HCT116 (cell line): ENCODE measurements around the gene MSH3. TPM values are rescaled to one million over a fixed set of nuclear protein-coding genes. Genes with fewer than 3 reads are reported as not detected.

ENCODE experiments used
- ATAC-seq: fragments of 200-7000 bp; cut with Tn5 transposase; 2 replicates; pipeline ENCODE4 v1.9.1; 2020; ENCODE audit warnings: mild to moderate bottlenecking, moderate library complexity
- BruUV-seq: library from RNA; stranded (reverse); fragments of 400-500 nt; replicated peaks from 2 replicates; lab custom pipeline; 2021; lab: Mats Ljungman, UMichigan
- CTCF ChIA-PET: fragments of 300-600 bp; sonication (Branson Sonifier 250); formaldehyde crosslinking; loops from one replicate; lab custom pipeline; 2021; ENCODE audit warnings: antibody characterized with exemption; lab: Charles Lee
- POLR2A ChIA-PET: fragments of 300-600, 350-600 bp; sonication (Branson Sonifier 250); formaldehyde crosslinking; loops from one replicate; lab custom pipeline; 2021; ENCODE audit warnings: antibody characterized with exemption; lab: Charles Lee
- RAD21 ChIA-PET, 2 experiments: fragments of 300-600 bp; sonication (Branson Sonifier 250); formaldehyde crosslinking; loops; one replicate each; lab custom pipeline; 2023; ENCODE audit warnings: low total read pairs in 2 of 2; ENCODE audit not compliant: uncharacterized antibody in 2 of 2, unreplicated experiment in 2 of 2, low non-redundant PET in 1 of 2; lab: Charles Lee
- DNase-seq: peaks from one replicate; pipeline ENCODE4 v3.0.0-alpha.2; 2010; ENCODE audit warnings: low read depth, low spot score
- H2AFZ ChIP-seq: fragments of 200-600 bp; shearing (Covaris generic), sonication (generic); 2 replicates; pipeline ENCODE4 v1.6.1; 2017; ENCODE audit warnings: low read depth, mixed run types, mixed read lengths, antibody characterized with exemption, low read length; ENCODE audit not compliant: poor library complexity, severe bottlenecking
- H3K27ac ChIP-seq: 2 replicates; pipeline ENCODE4 v1.5.1; 2012; ENCODE audit warnings: low read depth, low read length
- H3K27me3 ChIP-seq: fragments of 200-600 bp; sonication (generic); 2 replicates; pipeline ENCODE4 v1.6.1; 2016; ENCODE audit warnings: mixed run types, low read length, mixed read lengths; ENCODE audit not compliant: insufficient read depth
- H3K36me3 ChIP-seq, 2 experiments: fragments of 200-500 bp in 1 of 2; fragments of 200-600 bp in 1 of 2; sonication (Bioruptor generic) in 1 of 2; sonication (generic) in 1 of 2; 2 replicates each; pipeline versions ENCODE4 v1.5.1 to v1.6.1; 2014 to 2016; ENCODE audit warnings: low read length in 2 of 2, inconsistent platforms in 1 of 2, mixed read lengths in 1 of 2, mixed run types in 1 of 2; ENCODE audit not compliant: insufficient read depth in 2 of 2, control insufficient read depth in 1 of 2
- H3K4me1 ChIP-seq, 2 experiments: fragments of 200-600 bp in 1 of 2; sonication (generic) in 1 of 2; 2 replicates each; pipeline versions ENCODE4 v1.5.1 to v1.6.1; 2012 to 2017; ENCODE audit warnings: low read length in 2 of 2, inconsistent platforms in 1 of 2, mild to moderate bottlenecking in 1 of 2, mixed read lengths in 1 of 2, mixed run types in 1 of 2, moderate library complexity in 1 of 2; ENCODE audit not compliant: insufficient read depth in 2 of 2, control insufficient read depth in 1 of 2
- H3K4me2 ChIP-seq: fragments of 200-600 bp; sonication (generic); 2 replicates; pipeline ENCODE4 v1.6.1; 2017; ENCODE audit warnings: mixed run types, low read length, mixed read lengths
- H3K4me3 ChIP-seq, 2 experiments: fragments of 200-600 bp in 1 of 2; sonication (generic) in 1 of 2; replicated peaks in 1 of 2; 2 replicates each; pipeline ENCODE4 v1.5.1; 2011 to 2016; ENCODE audit warnings: low read length in 2 of 2, control low read depth in 1 of 2, low read depth in 1 of 2, mild to moderate bottlenecking in 1 of 2, mixed read lengths in 1 of 2, mixed run types in 1 of 2
- H3K79me2 ChIP-seq: fragments of 200-600 bp; sonication (generic); 2 replicates; pipeline ENCODE4 v1.6.1; 2017; ENCODE audit warnings: mild to moderate bottlenecking, mixed run types, low read length, moderate library complexity, mixed read lengths; ENCODE audit not compliant: insufficient read depth
- H3K9ac ChIP-seq: fragments of 200-600 bp; sonication (generic); 2 replicates; pipeline ENCODE4 v1.6.1; 2016; ENCODE audit warnings: low read length, mixed read lengths
- H3K9me2 ChIP-seq: fragments of 200-600 bp; sonication (generic), shearing (Covaris generic); 2 replicates; pipeline ENCODE4 v1.6.1; 2017; ENCODE audit warnings: mixed run types, mild to moderate bottlenecking, moderate library complexity; ENCODE audit not compliant: insufficient read depth
- H3K9me3 ChIP-seq, 2 experiments: fragments of 200-500 bp in 1 of 2; fragments of 200-600 bp in 1 of 2; sonication (Bioruptor generic) in 1 of 2; sonication (generic) in 1 of 2; 2 replicates each; pipeline ENCODE4 v1.6.1; 2014 to 2017; ENCODE audit warnings: low read length in 2 of 2, mixed read lengths in 2 of 2, inconsistent platforms in 1 of 2, low read depth in 1 of 2, mild to moderate bottlenecking in 1 of 2, mixed run types in 1 of 2, moderate library complexity in 1 of 2; ENCODE audit not compliant: control insufficient read depth in 1 of 2, insufficient read depth in 1 of 2
- H4K20me1 ChIP-seq: fragments of 200-600 bp; sonication (generic), shearing (Covaris generic); 2 replicates; pipeline ENCODE4 v1.6.1; 2017; ENCODE audit warnings: mixed run types, mild to moderate bottlenecking, moderate library complexity; ENCODE audit not compliant: insufficient read depth
- EGR1 ChIP-seq: IDR thresholded peaks from 2 replicates; pipeline ENCODE4 v1.6.1; 2012; ENCODE audit warnings: low read depth
- ELF1 ChIP-seq: IDR thresholded peaks from 2 replicates; pipeline ENCODE4 v1.6.1; 2012; ENCODE audit warnings: low read depth, borderline replicate concordance
- FOSL1 ChIP-seq: IDR thresholded peaks from 2 replicates; pipeline ENCODE4 v1.6.1; 2012; ENCODE audit warnings: low read depth
- POLR2A ChIP-seq: IDR thresholded peaks from 2 replicates; pipeline ENCODE4 v1.7.0; 2011; ENCODE audit warnings: borderline replicate concordance; ENCODE audit not compliant: insufficient read depth, insufficient read length; ENCODE audit errors: extremely low read depth
- RAD21 ChIP-seq: IDR thresholded peaks from 2 replicates; pipeline ENCODE4 v1.6.1; 2012; ENCODE audit warnings: low read depth, mild to moderate bottlenecking
- SIN3A ChIP-seq: IDR thresholded peaks from 2 replicates; pipeline ENCODE4 v1.6.1; 2012; ENCODE audit warnings: low read depth
- SP1 ChIP-seq: IDR thresholded peaks from 2 replicates; pipeline ENCODE4 v1.6.1; 2012; ENCODE audit warnings: low read depth
- YY1 ChIP-seq: IDR thresholded peaks from 2 replicates; pipeline ENCODE4 v1.6.1; 2011; ENCODE audit warnings: low read length, low read depth, moderate library complexity, mild to moderate bottlenecking; ENCODE audit not compliant: insufficient replicate concordance; ENCODE audit errors: extremely low read depth
- ZNF274 ChIP-seq: fragments of 200-500 bp; sonication (Bioruptor generic); IDR thresholded peaks from 2 replicates; pipeline ENCODE4 v1.6.1; 2014; ENCODE audit warnings: mild to moderate bottlenecking, low read depth, low read length, inconsistent platforms
- intact Hi-C: fragments of 100-400 bp; cut with micrococcal nuclease; formaldehyde crosslinking; loops from 2 replicates; pipeline ENCODE4 v1.10.0; 2022
- total RNA-seq: library from RNA; stranded (reverse); gene quantifications from one replicate; pipeline ENCODE4 v1.2.1, GENCODE V29; 2021; ENCODE audit not compliant: unreplicated experiment
- TF ChIP-seq, protein P1 (sequence below): IDR thresholded peaks from 2 replicates; pipeline ENCODE4 v1.6.1; 2011; ENCODE audit warnings: mild to moderate bottlenecking, low read length, moderate library complexity; ENCODE audit not compliant: insufficient replicate concordance; ENCODE audit errors: extremely low read depth
- TF ChIP-seq, protein P2 (sequence below): IDR thresholded peaks from 2 replicates; pipeline ENCODE4 v1.6.1; 2012

Gene MSH3
- total RNA-seq, 1 experiment from 2014 or later, result 4.9 TPM

DNA sequence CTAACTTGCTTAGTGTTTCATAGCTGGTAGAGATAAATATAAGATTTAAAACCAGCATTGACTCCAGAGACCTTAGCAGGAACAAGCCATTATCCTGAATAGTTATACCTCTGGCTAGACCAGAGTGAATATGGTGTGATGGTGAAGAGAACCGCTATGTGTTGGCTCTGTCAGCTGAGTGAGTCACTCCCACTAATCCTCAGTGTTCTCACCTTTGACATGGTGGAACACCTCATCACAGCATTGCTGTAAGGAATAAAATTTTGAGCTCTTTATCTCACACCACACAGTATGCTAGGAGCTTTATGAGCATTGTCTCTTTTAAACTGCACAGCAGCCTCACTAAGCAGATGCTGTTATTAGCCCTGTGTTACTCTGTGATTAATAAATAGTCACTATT is 91.0 kb downstream of the MSH3 start (continued):
- TF ChIP-seq ZNF274, result no peak
- TF ChIP-seq, all 23 proteins: peak for 0

DNA sequence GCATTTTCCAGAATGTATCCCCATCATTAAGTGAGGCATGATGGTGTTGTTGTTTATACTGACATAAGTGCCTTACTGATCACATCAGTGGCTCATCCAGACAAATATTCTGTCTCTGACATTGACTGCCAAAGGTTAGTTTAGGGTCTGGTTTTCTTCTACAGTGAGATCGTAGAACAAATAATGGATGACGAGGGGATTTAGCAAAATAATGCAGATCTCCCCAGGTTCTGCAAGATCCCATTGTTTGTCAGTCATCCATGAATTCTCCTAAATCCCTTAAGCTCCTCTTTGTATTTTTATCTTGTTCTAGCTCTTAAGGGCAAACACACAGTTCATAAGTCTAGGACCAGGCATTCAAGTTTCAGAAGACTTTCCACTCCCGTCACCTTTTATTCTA is 93.5 kb downstream of the MSH3 start:
- Histone ChIP-seq H4K20me1 (no peaks in the 10 kb centered on the region), H3K27me3 (no peaks in the 10 kb centered on the region), H3K9me3 (no peaks in the 10 kb centered on the region), H3K4me2 (no peak overlapping the region), H3K27ac (no peak overlapping the region), H3K4me1 (no peaks in the 10 kb centered on the region; a peak in 1 of 4 replicates), H3K79me2 (no peaks in the 10 kb centered on the region), H3K9me2 (no peaks in the 10 kb centered on the region), H3K4me3 (no peak overlapping the region), H3K36me3 (0 out of 4 replicates have a peak, but pooled peaks cover 0 to 6% of the 10 kb centered on the region in 2 experiments), H2AFZ (no peak overlapping the region), H3K9ac (no peak overlapping the region)
- RAD21 ChIA-PET, result no interaction called here
- no peak for ATAC-seq
- no peak for TF ChIP-seq SIN3A
- TF ChIP-seq, protein P1, sequence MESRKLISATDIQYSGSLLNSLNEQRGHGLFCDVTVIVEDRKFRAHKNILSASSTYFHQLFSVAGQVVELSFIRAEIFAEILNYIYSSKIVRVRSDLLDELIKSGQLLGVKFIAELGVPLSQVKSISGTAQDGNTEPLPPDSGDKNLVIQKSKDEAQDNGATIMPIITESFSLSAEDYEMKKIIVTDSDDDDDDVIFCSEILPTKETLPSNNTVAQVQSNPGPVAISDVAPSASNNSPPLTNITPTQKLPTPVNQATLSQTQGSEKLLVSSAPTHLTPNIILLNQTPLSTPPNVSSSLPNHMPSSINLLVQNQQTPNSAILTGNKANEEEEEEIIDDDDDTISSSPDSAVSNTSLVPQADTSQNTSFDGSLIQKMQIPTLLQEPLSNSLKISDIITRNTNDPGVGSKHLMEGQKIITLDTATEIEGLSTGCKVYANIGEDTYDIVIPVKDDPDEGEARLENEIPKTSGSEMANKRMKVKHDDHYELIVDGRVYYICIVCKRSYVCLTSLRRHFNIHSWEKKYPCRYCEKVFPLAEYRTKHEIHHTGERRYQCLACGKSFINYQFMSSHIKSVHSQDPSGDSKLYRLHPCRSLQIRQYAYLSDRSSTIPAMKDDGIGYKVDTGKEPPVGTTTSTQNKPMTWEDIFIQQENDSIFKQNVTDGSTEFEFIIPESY, result no peak
- no peak for TF ChIP-seq RAD21
- TF ChIP-seq SP1, result no peak
- TF ChIP-seq FOSL1, result no peak
- TF ChIP-seq, protein P2, sequence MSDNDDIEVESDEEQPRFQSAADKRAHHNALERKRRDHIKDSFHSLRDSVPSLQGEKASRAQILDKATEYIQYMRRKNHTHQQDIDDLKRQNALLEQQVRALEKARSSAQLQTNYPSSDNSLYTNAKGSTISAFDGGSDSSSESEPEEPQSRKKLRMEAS, result no peak
- no peak for TF ChIP-seq YY1
- no peak for TF ChIP-seq ELF1
- TF ChIP-seq POLR2A, result no peak
- TF ChIP-seq EGR1, result no peak
- no peak for DNase-seq
- CTCF ChIA-PET, result no interaction called here
- BruUV-seq, result no TSS peak
- POLR2A ChIA-PET, result no interaction called here
- intact Hi-C loops, result no loop called here
